ENCODE data around the gene NMT1.
"Not testable (repeated sequence)": the region's sequence is repeated elsewhere in the genome, so short reads cannot be mapped to it uniquely, and the experiment has no call there.

The NMT1 gene

DNA sequence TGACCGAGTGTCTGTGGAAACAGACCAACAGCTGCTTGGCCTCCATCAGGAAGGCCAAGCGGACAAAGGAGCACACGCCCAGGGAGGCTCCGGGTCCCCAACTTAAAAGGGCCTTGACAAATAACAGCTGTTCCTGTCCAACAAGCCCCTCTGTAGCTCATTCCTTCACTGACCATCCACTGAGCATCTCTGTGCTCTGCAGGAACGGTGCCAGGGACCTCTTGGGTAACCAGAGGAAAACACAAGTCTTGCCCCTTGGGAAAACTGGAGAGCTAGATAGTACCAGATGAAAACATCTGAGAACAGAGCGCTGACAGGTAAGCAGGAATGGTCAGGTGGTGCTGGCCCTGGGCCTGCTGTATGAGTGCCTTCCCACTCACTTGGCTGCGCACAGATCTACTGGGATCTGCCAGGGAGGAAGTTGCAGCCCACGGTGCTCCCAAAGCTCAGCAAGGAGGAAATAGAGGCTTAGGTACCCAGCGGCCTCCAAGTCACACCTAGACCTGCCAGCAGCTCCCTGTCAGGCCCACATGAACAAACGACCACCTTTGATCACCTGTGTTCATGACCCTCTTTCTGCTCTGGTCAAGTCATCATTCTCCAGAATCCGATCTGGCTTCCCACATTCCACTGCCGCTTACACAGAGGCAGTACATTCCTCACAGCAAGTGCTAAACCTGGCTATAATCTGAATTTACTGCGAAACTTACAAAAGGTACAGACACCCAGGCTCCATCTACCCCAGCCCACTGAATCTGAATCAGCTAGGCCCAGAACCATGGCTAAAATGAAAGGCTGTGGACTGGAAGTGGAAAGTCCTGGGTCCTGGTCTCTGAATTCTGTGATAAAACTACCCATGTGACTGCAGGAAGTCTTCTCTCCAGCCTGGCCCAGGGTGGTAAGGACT, 22.1 kb upstream of the NMT1 start:
- no CpG with 5 or more reads among the region's 13 CpGs for WGBS (ENCODE audit: insufficient coverage, insufficient read length)
- H3K9me3 ChIP-seq (ENCODE audit: control insufficient read depth, insufficient read depth, low read length) = no peaks in the 10 kb centered on the region
- H3K27ac ChIP-seq (ENCODE audit: low read length) = no peak overlapping the region
- DNase-seq (ENCODE audit: low read depth, low spot score) = no peak
- H3K4me3 ChIP-seq (ENCODE audit: low read length) = no peak overlapping the region
- H3K27me3 ChIP-seq (ENCODE audit: control insufficient read depth, insufficient read depth, low read length) = no peaks in the 10 kb centered on the region
- H3K36me3 ChIP-seq (ENCODE audit: control insufficient read depth, insufficient read depth, low read length) = no peaks in the 10 kb centered on the region; the same call in 1 of the 2 replicates
- H3K4me1 ChIP-seq (ENCODE audit: control insufficient read depth, insufficient read depth, low read length) = peaks cover 4% of the 10 kb centered on the region; the same call in 1 of the 2 replicates

DNA sequence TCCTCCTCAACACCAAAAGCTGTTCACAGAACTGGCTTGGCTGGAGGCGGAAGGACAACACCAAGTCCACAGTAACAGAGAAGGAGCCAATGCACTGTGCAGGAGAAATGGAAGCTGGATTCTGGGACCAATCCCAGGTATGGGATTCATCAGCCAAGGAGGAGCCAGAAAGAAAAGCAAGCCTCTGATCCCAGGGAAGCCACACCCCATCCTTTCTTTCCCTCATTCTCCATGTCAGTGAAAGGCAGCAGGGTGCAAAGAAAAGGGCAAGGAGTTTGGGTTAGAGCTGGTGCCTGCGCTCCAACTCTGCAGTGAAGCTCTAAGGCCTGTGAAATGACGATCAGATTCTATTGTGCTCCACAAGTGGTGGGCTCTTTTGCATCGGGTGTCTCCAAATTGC, 20.7 kb upstream of the NMT1 start:
- no peak overlapping the region for H3K27ac ChIP-seq (ENCODE audit: low read length)
- no CpG with 5 or more reads among the region's 4 CpGs for WGBS (ENCODE audit: insufficient coverage, insufficient read length)

DNA sequence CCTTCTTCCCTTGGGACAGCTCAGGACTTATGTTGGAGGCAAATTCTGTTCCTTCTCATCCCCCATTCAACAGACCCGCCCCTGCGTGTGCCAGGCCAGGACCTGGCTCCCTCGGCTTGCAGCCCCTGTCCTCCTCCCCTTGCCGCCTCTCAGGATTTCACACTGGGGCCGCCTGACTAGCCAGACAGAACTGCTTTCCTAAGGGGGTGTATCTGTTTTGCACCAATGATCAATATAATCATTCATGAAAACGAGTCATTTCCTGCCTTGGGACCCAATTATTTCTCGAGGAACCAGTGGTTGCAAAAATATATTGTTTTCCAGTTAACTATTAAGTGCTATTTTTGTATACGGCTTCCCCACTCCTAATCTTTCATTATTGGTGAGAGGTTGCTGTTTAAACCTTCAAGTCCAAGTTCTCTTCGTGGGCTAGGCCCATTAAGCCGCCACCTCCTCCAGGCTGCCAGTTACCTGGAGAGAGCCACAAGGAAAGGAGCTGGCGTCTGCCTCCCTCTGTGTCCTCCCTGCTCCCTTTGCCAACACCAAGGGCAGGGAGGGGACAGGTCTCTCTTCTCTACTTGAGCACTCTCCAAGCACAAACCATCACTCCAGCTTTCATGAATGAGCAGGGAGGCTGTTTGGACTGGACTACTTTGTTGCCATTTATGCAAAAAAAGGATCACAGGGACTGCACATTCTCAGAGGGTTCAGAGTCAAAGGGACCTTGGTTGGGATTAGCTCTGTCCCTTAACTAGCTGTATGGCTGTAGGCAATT, 18.6 kb upstream of the NMT1 start:
- Histone ChIP-seq H3K4me3 (ENCODE audit: low read length) (no peak overlapping the region), H3K4me1 (ENCODE audit: control insufficient read depth, insufficient read depth, low read length) (peaks cover 6% of the 10 kb centered on the region; the same call in 1 of the 2 replicates), H3K27ac (ENCODE audit: low read length) (no peak overlapping the region), H3K27me3 (ENCODE audit: control insufficient read depth, insufficient read depth, low read length) (no peaks in the 10 kb centered on the region), H3K36me3 (ENCODE audit: control insufficient read depth, insufficient read depth, low read length) (no peaks in the 10 kb centered on the region; the same call in 1 of the 2 replicates), H3K9me3 (ENCODE audit: control insufficient read depth, insufficient read depth, low read length) (no peaks in the 10 kb centered on the region)
- WGBS (ENCODE audit: insufficient coverage, insufficient read length) = no CpG with 5 or more reads among the region's 11 CpGs
- DNase-seq (ENCODE audit: low read depth, low spot score) = no peak

More for the DNA sequence above, 20.7 kb upstream of the NMT1 start:
- no peaks in the 10 kb centered on the region; the same call in 1 of the 2 replicates for H3K36me3 ChIP-seq (ENCODE audit: control insufficient read depth, insufficient read depth, low read length)
- H3K9me3 ChIP-seq (ENCODE audit: control insufficient read depth, insufficient read depth, low read length) = no peaks in the 10 kb centered on the region
- no peaks in the 10 kb centered on the region for H3K27me3 ChIP-seq (ENCODE audit: control insufficient read depth, insufficient read depth, low read length)
- peaks cover 5% of the 10 kb centered on the region; the same call in 1 of the 2 replicates for H3K4me1 ChIP-seq (ENCODE audit: control insufficient read depth, insufficient read depth, low read length)
- no peak overlapping the region for H3K4me3 ChIP-seq (ENCODE audit: low read length)
- DNase-seq (ENCODE audit: low read depth, low spot score) = no peak

DNA sequence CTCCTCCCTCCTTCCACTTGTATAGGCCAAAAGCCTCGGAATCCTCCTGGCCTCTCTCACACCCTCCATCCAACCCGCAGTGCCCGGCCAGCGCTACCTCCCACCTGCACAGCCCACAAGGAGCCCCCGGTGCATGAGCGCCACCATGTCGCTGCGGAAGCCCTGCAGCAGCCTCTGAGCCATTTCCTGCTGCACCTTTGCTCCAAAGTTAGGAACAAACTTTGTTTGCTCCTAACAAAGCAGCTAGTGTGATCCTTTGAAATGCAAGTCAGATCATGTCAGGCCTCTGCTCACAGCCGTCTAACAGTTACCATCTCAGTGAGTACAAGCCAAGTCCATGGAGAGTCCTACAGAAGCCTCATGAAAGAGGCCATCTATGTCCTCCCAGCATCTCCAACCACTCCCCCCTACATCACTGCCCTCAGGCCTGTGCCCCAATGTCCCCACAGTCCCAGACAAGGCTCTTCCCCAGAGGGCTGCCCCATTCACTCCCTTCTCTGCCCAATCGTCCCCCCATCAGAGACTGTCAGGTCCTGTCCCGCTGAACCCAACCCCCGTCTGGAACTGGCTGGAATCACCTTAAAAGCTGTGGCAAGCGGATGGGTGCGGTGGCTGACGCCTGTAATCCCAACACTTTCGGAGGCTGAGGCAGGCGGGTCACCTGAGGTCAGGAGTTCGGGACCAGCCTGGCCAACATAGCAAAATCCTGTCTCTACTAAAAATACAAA, 17.1 kb upstream of the NMT1 start:
- H3K27me3 ChIP-seq (ENCODE audit: control insufficient read depth, insufficient read depth, low read length) = no peaks in the 10 kb centered on the region
- H3K9me3 ChIP-seq (ENCODE audit: control insufficient read depth, insufficient read depth, low read length) = no peaks in the 10 kb centered on the region
- peaks cover 6% of the 10 kb centered on the region; the same call in 1 of the 2 replicates for H3K4me1 ChIP-seq (ENCODE audit: control insufficient read depth, insufficient read depth, low read length)
- no peaks in the 10 kb centered on the region; the same call in 1 of the 2 replicates for H3K36me3 ChIP-seq (ENCODE audit: control insufficient read depth, insufficient read depth, low read length)
- H3K4me3 ChIP-seq (ENCODE audit: low read length) = no peak overlapping the region
- no CpG with 5 or more reads among the region's 18 CpGs for WGBS (ENCODE audit: insufficient coverage, insufficient read length)
- H3K27ac ChIP-seq (ENCODE audit: low read length) = no peak overlapping the region
- DNase-seq (ENCODE audit: low read depth, low spot score) = no peak

DNA sequence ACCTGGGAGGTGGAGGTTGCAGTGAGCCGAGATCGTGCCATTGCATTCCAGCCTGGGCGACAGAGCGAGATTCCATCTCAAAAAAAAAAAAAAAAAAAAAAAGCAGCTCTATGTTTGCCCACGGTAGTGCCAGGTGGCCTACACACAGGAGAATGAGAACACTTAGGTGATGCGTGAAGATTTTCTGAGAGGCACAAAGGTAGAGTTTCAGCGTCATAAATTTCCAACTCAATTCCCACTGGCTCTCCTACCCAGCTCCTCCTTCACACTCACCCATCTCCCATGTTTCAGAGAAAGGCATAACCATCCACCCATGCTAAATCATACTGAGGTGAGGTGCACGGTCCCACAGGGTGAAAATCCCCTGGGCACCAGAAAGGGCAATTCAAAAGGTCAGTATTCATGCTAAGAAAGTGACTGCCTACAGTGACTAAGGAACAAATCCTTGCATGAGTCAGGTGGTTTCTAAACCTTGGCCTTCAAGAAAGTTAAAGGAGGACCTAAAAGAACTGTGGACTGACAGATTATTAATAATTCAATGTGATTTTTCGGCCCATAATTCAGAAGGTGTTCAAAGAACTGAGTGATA, 14.5 kb upstream of the NMT1 start:
- H3K27me3 ChIP-seq (ENCODE audit: control insufficient read depth, insufficient read depth, low read length) = no peaks in the 10 kb centered on the region
- H3K4me3 ChIP-seq (ENCODE audit: low read length) = no peak overlapping the region
- H3K4me1 ChIP-seq (ENCODE audit: control insufficient read depth, insufficient read depth, low read length) = peaks cover 5% of the 10 kb centered on the region; the same call in 1 of the 2 replicates
- no CpG with 5 or more reads among the region's 9 CpGs for WGBS (ENCODE audit: insufficient coverage, insufficient read length)
- no peaks in the 10 kb centered on the region for H3K9me3 ChIP-seq (ENCODE audit: control insufficient read depth, insufficient read depth, low read length)
- no peak overlapping the region for H3K27ac ChIP-seq (ENCODE audit: low read length)
- no peaks in the 10 kb centered on the region; the same call in 1 of the 2 replicates for H3K36me3 ChIP-seq (ENCODE audit: control insufficient read depth, insufficient read depth, low read length)
- DNase-seq (ENCODE audit: low read depth, low spot score) = no peak

DNA sequence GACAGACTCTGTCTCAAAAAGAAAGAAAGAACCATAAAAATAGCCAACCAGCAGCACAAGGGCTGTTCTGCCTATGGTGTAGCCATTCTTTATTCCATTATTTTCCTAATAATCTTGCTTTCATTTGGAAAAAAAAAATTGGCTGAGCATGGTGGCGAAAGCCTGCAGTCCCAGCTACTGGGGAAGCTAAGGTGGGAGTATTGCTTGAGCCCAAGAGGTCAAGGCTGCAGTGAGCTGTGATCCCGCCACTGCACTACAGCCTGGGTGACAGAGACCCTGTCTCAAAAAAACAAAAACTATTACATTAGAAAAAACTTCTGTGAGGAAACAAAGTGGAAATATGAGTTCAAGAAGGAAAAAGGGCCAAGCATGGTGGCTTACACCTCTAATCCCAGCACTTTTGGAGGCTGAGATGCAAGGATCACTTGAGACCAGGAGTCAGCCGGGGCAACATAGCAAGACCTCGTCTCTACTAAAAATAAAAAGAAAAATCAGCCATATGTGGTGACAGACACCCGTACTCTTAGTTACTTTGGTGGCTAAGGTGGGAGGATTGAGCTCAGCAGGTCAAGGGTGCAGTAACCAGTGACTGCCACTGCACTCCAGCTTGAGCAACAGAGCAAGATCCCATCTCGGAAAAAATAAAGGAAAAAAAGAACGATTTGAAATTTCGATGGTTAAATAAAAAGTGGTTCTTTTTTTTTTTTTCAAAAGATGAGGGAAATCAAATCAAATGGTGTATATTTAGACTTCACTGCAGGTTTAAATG, 12.1 kb upstream of the NMT1 start:
- Histone ChIP-seq H3K27me3 (ENCODE audit: control insufficient read depth, insufficient read depth, low read length) (no peaks in the 10 kb centered on the region), H3K36me3 (ENCODE audit: control insufficient read depth, insufficient read depth, low read length) (no peaks in the 10 kb centered on the region), H3K4me1 (ENCODE audit: control insufficient read depth, insufficient read depth, low read length) (peaks cover 2% of the 10 kb centered on the region; the same call in 1 of the 2 replicates), H3K4me3 (ENCODE audit: low read length) (no peak overlapping the region), H3K27ac (ENCODE audit: low read length) (no peak overlapping the region), H3K9me3 (ENCODE audit: control insufficient read depth, insufficient read depth, low read length) (no peaks in the 10 kb centered on the region)
- 100% methylated on average over 2 of the region's 8 CpGs for WGBS (ENCODE audit: insufficient coverage, insufficient read length)
- no peak for DNase-seq (ENCODE audit: low read depth, low spot score)

DNA sequence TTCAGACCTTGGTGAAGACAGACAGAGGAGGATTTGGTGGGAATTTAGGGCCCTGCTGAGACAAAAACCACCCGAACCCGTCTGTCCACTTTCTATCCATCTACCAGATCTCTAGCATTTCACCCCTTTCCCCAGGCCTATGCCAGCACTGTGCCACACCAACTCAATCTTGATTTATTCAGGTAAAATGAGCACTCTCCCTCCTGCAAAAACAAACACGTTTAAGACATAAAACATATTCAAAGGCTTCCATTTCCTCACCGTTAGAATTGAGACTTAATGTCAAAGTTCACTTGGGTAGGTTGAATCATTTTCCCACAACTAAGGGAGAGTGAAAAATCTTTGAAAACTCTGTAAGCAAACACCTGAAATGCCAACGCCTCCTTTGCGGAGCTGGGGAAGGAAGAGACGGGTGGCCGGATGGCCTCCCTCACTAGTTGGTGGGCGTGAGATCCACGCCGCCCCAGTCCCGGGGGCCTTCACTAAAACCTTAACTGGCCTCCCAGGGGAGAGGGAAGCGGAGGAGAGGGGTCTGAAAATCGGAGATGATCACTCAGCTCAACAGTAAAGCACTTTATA, 10.5 kb upstream of the NMT1 start:
- peak overlapping the region; percentile 97 for H3K4me3 ChIP-seq (ENCODE audit: low read length)
- no peak overlapping the region for H3K27ac ChIP-seq (ENCODE audit: low read length)
- H3K36me3 ChIP-seq (ENCODE audit: control insufficient read depth, insufficient read depth, low read length) = no peaks in the 10 kb centered on the region
- no peaks in the 10 kb centered on the region for H3K9me3 ChIP-seq (ENCODE audit: control insufficient read depth, insufficient read depth, low read length)
- 0 out of 2 replicates have a peak, but pooled peaks cover 1% of the 10 kb centered on the region for H3K4me1 ChIP-seq (ENCODE audit: control insufficient read depth, insufficient read depth, low read length)
- no peaks in the 10 kb centered on the region for H3K27me3 ChIP-seq (ENCODE audit: control insufficient read depth, insufficient read depth, low read length)
- no peak for DNase-seq (ENCODE audit: low read depth, low spot score)
- WGBS (ENCODE audit: insufficient coverage, insufficient read length) = no CpG with 5 or more reads among the region's 14 CpGs

DNA sequence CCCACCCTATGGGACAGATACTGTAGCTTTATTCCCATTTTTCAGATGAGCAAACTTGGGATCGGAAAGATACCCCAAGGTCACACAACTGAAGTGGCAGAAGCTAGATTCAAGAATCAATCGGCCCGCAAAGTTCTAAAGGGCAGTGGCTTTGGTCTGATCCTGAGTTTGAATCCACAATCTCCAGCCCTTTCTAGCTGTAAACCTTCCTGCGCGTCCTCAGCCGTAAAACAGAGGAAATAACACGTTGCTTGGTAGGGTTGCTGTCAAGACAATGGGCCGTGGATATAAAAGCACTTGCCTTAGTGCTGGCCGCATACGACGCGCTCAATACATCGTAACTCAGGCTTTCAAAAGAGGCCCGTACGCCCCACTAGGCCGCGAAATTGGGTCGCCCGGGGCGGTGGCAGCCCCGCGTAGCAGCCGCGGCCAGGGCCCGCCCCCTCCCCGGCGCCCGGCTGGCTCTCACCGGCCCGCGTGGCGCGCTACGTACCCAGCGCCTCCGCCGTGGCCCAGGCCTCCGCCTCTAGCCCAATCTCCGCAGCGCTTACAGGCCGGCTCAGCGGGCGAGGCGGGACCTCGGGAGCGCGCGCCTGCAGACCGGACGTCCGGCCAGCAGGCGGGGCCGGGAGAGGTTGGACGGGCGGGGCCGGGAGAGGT, 9.9 kb upstream of the NMT1 start, which contains the start of gene DCAKD:
Gene DCAKD (minus strand): TSS at position 573 of the 660 bp plus-strand sequence. CDS start 16,747 bp downstream, outside the sequence.
- Histone ChIP-seq H3K27ac (ENCODE audit: low read length) (no peak within 1 kb of the TSS), H3K9me3 (ENCODE audit: control insufficient read depth, insufficient read depth, low read length) (no peaks in the 10 kb centered on the region), H3K4me1 (ENCODE audit: control insufficient read depth, insufficient read depth, low read length) (0 out of 2 replicates have a peak, but pooled peaks cover 1% of the 10 kb centered on the region), H3K36me3 (ENCODE audit: control insufficient read depth, insufficient read depth, low read length) (no peaks in the 10 kb centered on the region), H3K27me3 (ENCODE audit: control insufficient read depth, insufficient read depth, low read length) (no peaks in the 10 kb centered on the region), H3K4me3 (ENCODE audit: low read length) (peak within 1 kb of the TSS; percentile 97)
- peak; percentile 67 for DNase-seq (ENCODE audit: low read depth, low spot score)
- no CpG with 5 or more reads among the region's 56 CpGs for WGBS (ENCODE audit: insufficient coverage, insufficient read length)

DNA sequence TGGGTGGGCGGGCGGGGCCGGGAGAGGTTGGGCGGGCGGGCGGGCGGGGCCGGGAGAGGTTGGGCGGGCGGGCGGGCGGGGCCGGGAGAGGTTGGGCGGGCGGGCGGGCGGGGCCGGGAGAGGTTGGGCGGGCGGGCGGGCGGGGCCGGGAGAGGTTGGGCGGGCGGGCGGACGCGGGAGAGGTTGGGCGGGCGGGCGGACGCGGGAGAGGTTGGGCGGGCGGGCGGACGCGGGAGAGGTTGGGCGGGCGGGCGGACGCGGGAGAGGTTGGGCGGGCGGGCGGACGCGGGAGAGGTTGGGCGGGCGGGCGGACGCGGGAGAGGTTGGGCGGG, 9.4 kb upstream of the NMT1 start:
- peak overlapping the region; percentile 34; the same call in 1 of the 2 replicates for H3K4me3 ChIP-seq (ENCODE audit: low read length)
- not testable (repeated sequence) for DNase-seq (ENCODE audit: low read depth, low spot score); H3K4me1 ChIP-seq (ENCODE audit: control insufficient read depth, insufficient read depth, low read length); H3K27ac ChIP-seq (ENCODE audit: low read length); H3K36me3 ChIP-seq (ENCODE audit: control insufficient read depth, insufficient read depth, low read length); H3K27me3 ChIP-seq (ENCODE audit: control insufficient read depth, insufficient read depth, low read length); H3K9me3 ChIP-seq (ENCODE audit: control insufficient read depth, insufficient read depth, low read length)
- WGBS (ENCODE audit: insufficient coverage, insufficient read length) = no CpG with 5 or more reads among the region's 54 CpGs
